Esophagus muscularis mucosa (tissue), 4 donors: ENCODE measurements around the gene DDX24.

Experiments used
- CTCF ChIP-seq, 3 experiments: fragments of 200-600 bp in 2 of 3; fragments of 450-650 bp in 1 of 3; sonication (generic) in 2 of 3; IDR thresholded peaks; one replicate each; pipeline ENCODE4 v1.5.1; 2017 to 2019; ENCODE audit warnings: antibody characterized with exemption in 3 of 3, mild to moderate bottlenecking in 2 of 3, moderate library complexity in 1 of 3
- EP300 ChIP-seq: sonication (generic); formaldehyde crosslinking; IDR thresholded peaks from one replicate; pipeline ENCODE4 v1.6.1; 2017; ENCODE audit warnings: antibody characterized with exemption
- POLR2A ChIP-seq: fragments of 450-650 bp; IDR thresholded peaks from one replicate; pipeline ENCODE4 v1.6.1; 2017; ENCODE audit warnings: antibody characterized with exemption, moderate library complexity, mild to moderate bottlenecking, low read depth

DNA sequence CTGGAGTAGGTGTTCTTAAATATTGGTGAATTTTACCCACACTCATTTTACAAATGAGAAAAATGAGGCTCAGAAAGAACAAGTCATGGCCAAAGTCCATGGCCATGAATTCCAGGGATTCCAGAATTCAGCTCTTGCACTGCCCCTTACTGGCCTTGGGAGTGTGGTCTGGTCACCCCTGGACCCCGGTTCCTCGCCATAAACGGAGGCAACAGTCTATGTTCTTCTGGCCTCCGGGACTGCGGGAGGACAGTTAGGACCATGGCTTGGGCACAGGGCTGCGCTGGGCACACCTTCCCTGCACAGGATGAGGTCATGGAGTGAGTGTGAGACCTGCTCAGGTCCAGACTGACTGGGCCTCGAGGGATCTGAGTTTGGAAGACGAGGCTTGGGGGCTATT lies 77.0 kb downstream of the DDX24 start:
- TF ChIP-seq POLR2A (no peak), CTCF (IDR thresholded peaks at IDR 0.05) (no peak), EP300 (no peak)
